ENCODE results near the gene ZFYVE21.

Gene ZFYVE21

GRCh38 chr14:103699901-103700752 is 15.5 kb upstream of the ZFYVE21 start:
- H3K4me3 ChIP-seq (ENCODE audit: low read depth, low read length), result no peak overlapping the region
- no peak overlapping the region for H3K27ac ChIP-seq (ENCODE audit: low read depth, low read length)
- H3K4me1 ChIP-seq (ENCODE audit: control insufficient read depth, insufficient read depth, low read length), result no peaks in the 10 kb centered on the region; the same call in 1 of the 2 replicates
- H3K27me3 ChIP-seq (ENCODE audit: control insufficient read depth, insufficient read depth, low read length), result no peaks in the 10 kb centered on the region
- H3K9ac ChIP-seq (ENCODE audit: low read length), result no peak overlapping the region
- peaks cover 90% of the 10 kb centered on the region for H3K36me3 ChIP-seq (ENCODE audit: control insufficient read depth, insufficient read depth, low read length)
- no peaks in the 10 kb centered on the region for H3K9me3 ChIP-seq (ENCODE audit: control insufficient read depth, insufficient read depth, low read depth, low read length)

DNA sequence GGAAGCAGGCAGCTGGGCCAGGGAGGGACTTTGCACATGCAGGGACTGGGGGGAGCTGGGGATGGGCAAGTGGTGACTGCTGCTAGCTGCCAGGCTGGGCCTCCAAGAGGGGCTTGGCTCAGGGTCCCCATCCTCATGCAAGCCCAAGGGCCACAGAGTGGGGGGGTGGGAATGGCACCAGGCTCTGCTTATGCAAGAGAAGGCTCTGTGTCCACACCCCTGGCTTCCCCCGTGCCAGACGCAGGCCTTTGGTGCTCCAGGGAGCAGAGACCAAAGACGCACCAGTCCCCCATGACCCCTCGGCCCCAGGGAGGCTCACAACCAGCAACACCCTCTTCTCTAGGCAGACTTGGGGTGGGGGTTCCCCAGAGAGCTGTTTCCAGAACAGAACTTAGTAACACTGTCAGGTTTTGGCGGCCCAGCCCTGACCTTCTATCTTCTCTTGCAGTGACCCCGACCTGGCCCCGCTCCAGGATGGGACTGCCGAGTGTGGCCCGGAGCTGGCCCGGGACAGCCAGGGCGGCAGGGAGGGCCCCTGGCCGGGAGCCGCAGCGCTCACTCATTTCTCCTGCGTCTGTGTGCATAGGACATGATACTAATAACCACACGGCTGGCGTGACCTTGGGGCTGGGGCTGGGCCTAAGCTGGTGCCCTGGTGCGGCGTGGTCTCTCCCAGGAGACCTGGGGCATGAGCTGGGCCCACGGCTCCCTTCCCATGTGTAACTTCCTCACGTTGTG is 14.7 kb upstream of the ZFYVE21 start:
- Histone ChIP-seq H3K4me3 (ENCODE audit: low read depth, low read length) (no peak overlapping the region), H3K27me3 (ENCODE audit: control insufficient read depth, insufficient read depth, low read length) (no peaks in the 10 kb centered on the region), H3K9me3 (ENCODE audit: control insufficient read depth, insufficient read depth, low read depth, low read length) (no peaks in the 10 kb centered on the region), H3K9ac (ENCODE audit: low read length) (no peak overlapping the region), H3K4me1 (ENCODE audit: control insufficient read depth, insufficient read depth, low read length) (no peaks in the 10 kb centered on the region; the same call in 1 of the 2 replicates), H3K27ac (ENCODE audit: low read depth, low read length) (no peak overlapping the region), H3K36me3 (ENCODE audit: control insufficient read depth, insufficient read depth, low read length) (peaks cover 93% of the 10 kb centered on the region)

DNA sequence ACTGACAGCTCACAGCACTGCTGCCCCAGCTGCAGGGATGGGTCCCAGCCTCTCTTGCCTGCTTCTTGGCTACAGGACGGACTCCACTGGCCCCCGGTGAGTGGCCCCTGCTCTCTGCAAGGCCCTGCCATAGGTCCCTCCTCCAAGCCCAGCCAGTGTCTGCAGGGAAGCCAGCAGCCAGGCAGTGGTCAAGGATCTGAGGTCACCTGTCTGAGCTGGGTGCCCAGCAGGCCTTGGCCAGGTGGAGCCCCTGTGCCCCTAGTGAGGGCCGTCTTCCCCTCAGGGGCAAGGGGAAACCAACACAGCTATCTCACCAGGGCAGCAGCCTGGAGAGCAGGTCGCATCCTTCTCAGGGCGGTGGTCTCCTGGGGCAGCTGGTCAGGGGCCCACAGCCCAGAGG is 13.5 kb upstream of the ZFYVE21 start:
- Histone ChIP-seq H3K27me3 (ENCODE audit: control insufficient read depth, insufficient read depth, low read length) (no peaks in the 10 kb centered on the region), H3K4me3 (ENCODE audit: low read depth, low read length) (no peak overlapping the region), H3K9me3 (ENCODE audit: control insufficient read depth, insufficient read depth, low read depth, low read length) (no peaks in the 10 kb centered on the region), H3K4me1 (ENCODE audit: control insufficient read depth, insufficient read depth, low read length) (no peaks in the 10 kb centered on the region), H3K27ac (ENCODE audit: low read depth, low read length) (no peak overlapping the region), H3K36me3 (ENCODE audit: control insufficient read depth, insufficient read depth, low read length) (peaks cover 94% of the 10 kb centered on the region), H3K9ac (ENCODE audit: low read length) (no peak overlapping the region)

DNA sequence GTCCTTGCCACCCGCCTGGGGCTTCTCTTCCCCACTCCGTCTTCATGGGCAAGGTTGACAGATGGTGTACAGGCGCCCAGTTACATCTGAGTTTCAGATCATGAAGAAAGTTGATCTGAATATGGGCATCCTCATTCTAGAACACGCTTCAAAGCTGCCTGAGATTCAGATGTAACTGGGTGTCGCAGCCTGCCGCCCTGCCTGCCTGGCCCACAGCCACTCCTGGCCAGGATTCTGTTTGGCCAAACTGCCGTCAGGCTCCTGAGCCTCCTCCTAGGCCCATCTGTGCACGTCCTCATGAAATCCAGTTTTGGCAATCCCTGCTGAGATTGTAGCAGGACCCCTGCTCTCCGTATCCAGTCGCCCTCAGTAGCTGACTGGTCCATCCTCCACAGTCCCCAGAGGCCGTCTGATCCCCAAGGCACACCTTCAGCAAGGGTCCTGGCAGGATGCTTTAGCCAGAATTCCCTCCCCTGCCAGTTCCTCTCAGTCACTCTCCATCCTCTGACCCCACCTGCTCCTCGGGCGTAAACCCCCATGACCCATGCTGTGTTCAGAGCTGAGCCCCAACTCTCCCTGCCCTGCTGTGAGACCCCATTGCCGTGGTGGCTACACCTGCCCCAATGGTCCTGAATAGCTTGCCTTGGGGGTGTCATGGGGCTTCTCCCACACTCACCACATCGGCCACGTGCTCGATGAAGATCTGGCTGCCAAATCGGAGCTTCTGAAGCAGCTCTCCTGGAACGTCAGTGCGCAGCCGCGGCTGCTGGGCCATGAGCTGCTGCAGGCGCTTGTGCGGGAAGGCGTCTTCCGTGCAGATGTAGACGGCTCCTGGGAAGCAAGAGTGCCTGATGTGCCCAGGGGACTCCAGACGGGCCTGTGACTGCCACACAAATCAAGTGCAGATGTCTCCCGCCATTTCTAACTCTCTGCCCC is 12.8 kb upstream of the ZFYVE21 start:
- Histone ChIP-seq H3K4me3 (ENCODE audit: low read depth, low read length) (no peak overlapping the region), H3K4me1 (ENCODE audit: control insufficient read depth, insufficient read depth, low read length) (no peaks in the 10 kb centered on the region), H3K9me3 (ENCODE audit: control insufficient read depth, insufficient read depth, low read depth, low read length) (no peaks in the 10 kb centered on the region), H3K36me3 (ENCODE audit: control insufficient read depth, insufficient read depth, low read length) (peaks cover 94% of the 10 kb centered on the region), H3K27ac (ENCODE audit: low read depth, low read length) (no peak overlapping the region), H3K9ac (ENCODE audit: low read length) (peak overlapping the region; percentile 16), H3K27me3 (ENCODE audit: control insufficient read depth, insufficient read depth, low read length) (no peaks in the 10 kb centered on the region)

GRCh38 chr14:103703433-103704385 is 11.9 kb upstream of the ZFYVE21 start:
- Histone ChIP-seq H3K27me3 (ENCODE audit: control insufficient read depth, insufficient read depth, low read length) (no peaks in the 10 kb centered on the region), H3K9ac (ENCODE audit: low read length) (no peak overlapping the region), H3K27ac (ENCODE audit: low read depth, low read length) (no peak overlapping the region), H3K36me3 (ENCODE audit: control insufficient read depth, insufficient read depth, low read length) (peaks cover 94% of the 10 kb centered on the region), H3K4me1 (ENCODE audit: control insufficient read depth, insufficient read depth, low read length) (no peaks in the 10 kb centered on the region), H3K9me3 (ENCODE audit: control insufficient read depth, insufficient read depth, low read depth, low read length) (no peaks in the 10 kb centered on the region), H3K4me3 (ENCODE audit: low read depth, low read length) (no peak overlapping the region)

DNA sequence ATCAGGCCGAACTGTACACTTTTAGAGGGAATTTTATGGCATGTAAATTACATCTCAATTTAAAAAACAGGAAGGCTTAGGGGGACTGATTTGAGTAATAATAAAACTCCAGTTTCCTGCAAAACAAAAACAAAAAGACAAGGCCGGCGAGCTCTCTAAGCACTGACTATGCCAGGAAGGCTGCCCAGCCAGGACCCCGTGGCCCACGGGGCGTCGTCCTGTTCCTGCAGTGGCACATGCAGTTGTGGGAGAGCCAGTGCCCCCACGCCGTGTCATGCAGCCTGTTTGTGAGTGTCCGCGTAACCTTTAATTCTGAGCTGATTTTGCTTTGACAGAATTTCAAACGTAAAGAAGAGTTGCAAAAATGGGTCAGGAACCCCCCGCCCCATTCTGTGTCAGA is 10.9 kb upstream of the ZFYVE21 start:
- H3K9ac ChIP-seq (ENCODE audit: low read length), result no peak overlapping the region
- peaks cover 94% of the 10 kb centered on the region for H3K36me3 ChIP-seq (ENCODE audit: control insufficient read depth, insufficient read depth, low read length)
- no peaks in the 10 kb centered on the region for H3K27me3 ChIP-seq (ENCODE audit: control insufficient read depth, insufficient read depth, low read length)
- H3K4me3 ChIP-seq (ENCODE audit: low read depth, low read length), result no peak overlapping the region
- no peak overlapping the region for H3K27ac ChIP-seq (ENCODE audit: low read depth, low read length)
- no peaks in the 10 kb centered on the region for H3K4me1 ChIP-seq (ENCODE audit: control insufficient read depth, insufficient read depth, low read length)
- no peaks in the 10 kb centered on the region for H3K9me3 ChIP-seq (ENCODE audit: control insufficient read depth, insufficient read depth, low read depth, low read length)

DNA sequence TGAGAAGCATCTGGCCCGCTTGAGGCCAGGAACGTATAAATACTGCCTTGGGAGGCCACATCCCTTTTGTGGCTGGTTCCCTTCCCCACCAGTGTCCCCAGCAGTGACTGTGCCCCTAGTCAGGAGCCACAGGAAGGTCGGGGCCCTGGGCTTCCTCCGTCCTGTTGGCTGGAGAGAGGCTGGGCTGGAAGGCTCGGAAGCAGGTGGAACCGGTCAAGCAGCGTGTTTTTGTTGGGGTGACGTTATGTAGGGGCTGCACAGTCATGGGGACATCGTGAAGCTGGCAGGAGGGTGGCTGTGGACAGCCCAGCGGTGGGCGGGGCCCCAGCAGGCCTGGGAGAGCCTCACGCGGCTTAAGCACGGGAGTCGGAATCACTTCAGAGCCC is 10.5 kb upstream of the ZFYVE21 start:
- no peaks in the 10 kb centered on the region for H3K27me3 ChIP-seq (ENCODE audit: control insufficient read depth, insufficient read depth, low read length)
- H3K36me3 ChIP-seq (ENCODE audit: control insufficient read depth, insufficient read depth, low read length), result peaks cover 94% of the 10 kb centered on the region
- H3K9ac ChIP-seq (ENCODE audit: low read length), result no peak overlapping the region
- H3K9me3 ChIP-seq (ENCODE audit: control insufficient read depth, insufficient read depth, low read depth, low read length), result no peaks in the 10 kb centered on the region
- 0 out of 2 replicates have a peak overlapping the region, but pooled peaks have one; percentile 9 for H3K27ac ChIP-seq (ENCODE audit: low read depth, low read length)
- no peaks in the 10 kb centered on the region for H3K4me1 ChIP-seq (ENCODE audit: control insufficient read depth, insufficient read depth, low read length)
- no peak overlapping the region for H3K4me3 ChIP-seq (ENCODE audit: low read depth, low read length)

DNA sequence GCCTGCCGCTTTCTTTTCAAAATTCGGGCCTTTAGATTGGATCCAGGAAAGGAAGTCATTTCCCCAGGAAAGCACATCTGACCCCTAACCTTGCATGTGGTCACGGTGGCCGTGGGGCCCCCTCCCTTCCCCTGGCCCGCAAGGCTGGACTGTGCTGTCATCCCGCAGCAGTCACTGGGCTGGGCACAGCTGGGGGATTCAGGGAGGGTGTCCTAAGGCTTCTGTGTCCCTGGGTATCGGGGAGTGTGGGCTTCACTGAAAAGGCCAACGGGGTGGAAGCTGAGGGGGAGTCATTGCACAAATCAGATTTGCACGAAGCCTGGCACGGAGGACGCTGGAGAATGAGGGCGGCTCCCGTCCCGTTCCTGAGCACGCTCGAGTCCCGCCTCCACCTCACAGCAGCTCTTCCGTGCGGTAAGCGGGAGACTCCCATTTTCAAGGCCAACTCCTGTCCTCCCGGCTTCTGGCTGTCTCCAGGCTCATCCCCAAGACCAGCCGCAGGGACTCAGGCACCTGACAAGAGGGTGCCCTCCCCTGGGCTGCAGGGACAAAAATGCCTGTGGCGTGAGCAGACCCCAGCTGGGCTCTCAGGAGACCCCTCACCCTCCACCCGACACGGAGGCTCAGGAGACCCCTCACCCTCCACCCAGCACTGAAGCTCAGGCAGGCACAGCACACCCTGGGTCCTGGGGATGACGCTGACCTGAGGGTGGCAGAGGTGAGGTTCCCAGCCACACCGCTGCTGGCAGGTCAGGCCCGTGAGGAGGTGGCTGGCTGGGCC is 9.9 kb upstream of the ZFYVE21 start:
- Histone ChIP-seq H3K4me1 (ENCODE audit: control insufficient read depth, insufficient read depth, low read length) (peaks cover under 1% of the 10 kb centered on the region; the same call in 1 of the 2 replicates), H3K27ac (ENCODE audit: low read depth, low read length) (no peak overlapping the region; the same call in 1 of the 2 replicates), H3K4me3 (ENCODE audit: low read depth, low read length) (no peak overlapping the region), H3K36me3 (ENCODE audit: control insufficient read depth, insufficient read depth, low read length) (peaks cover 91% of the 10 kb centered on the region), H3K27me3 (ENCODE audit: control insufficient read depth, insufficient read depth, low read length) (no peaks in the 10 kb centered on the region), H3K9ac (ENCODE audit: low read length) (no peak overlapping the region), H3K9me3 (ENCODE audit: control insufficient read depth, insufficient read depth, low read depth, low read length) (no peaks in the 10 kb centered on the region)

DNA sequence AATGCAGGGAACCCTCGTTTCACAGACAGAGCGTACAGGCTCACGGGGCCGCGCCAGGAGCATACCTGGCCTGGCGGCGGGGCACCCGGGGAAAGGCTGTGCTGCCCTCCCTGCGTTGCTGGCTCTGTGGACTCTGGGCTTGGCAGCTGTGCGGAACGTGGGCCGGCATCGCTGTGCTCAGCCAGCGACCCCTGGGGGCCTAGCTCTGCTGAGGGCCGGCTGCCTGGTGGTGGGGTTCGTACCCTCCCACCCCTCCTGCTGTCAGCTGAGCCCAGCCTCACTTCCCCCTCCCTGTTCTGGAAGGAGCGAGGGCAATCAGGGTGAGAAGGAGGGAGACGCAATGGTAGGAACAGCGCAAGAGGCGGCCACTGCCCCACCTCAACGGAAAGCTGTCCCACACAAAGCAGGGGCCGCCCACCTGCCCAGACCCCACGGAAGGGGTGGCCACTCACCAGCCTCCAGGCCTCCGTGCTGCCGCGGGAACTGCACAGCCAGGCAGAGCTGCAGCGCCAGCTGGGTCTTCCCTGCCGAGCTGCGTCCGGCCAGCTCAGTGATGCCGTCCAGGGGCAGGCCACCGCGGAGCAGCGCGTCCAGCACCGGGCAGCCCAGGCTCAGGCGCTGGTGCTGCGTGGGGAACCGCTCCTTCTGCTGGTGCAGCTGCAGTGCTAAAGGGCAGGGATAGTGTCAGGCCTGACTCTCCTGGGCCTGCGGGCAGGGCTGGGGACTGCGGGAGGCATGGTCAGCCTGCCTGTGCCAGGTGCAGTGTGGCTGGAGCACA is 8.9 kb upstream of the ZFYVE21 start:
- Histone ChIP-seq H3K27ac (ENCODE audit: low read depth, low read length) (no peak overlapping the region), H3K9me3 (ENCODE audit: control insufficient read depth, insufficient read depth, low read depth, low read length) (no peaks in the 10 kb centered on the region), H3K9ac (ENCODE audit: low read length) (no peak overlapping the region), H3K27me3 (ENCODE audit: control insufficient read depth, insufficient read depth, low read length) (no peaks in the 10 kb centered on the region), H3K36me3 (ENCODE audit: control insufficient read depth, insufficient read depth, low read length) (peaks cover 92% of the 10 kb centered on the region), H3K4me3 (ENCODE audit: low read depth, low read length) (no peak overlapping the region), H3K4me1 (ENCODE audit: control insufficient read depth, insufficient read depth, low read length) (peaks cover 11% of the 10 kb centered on the region)

Data from HUES6 (cell line).